Gastroesophageal sphincter (tissue), 4 donors: Measurements from ENCODE around the gene CORO2B. TPM values are rescaled to one million over a fixed set of nuclear protein-coding genes. Genes with fewer than 3 reads are reported as not detected.

Source experiments
- ATAC-seq: fragments of 150-250 bp; one replicate; pipeline ENCODE4 v1.9.1; 2016; ENCODE audit warnings: mild to moderate bottlenecking, moderate library complexity
- H3K27ac ChIP-seq, 4 donors: fragments of 200-600 bp; sonication (generic) in 3 of 4; 1 replicate in 3 of 4; 2 replicates in 1 of 4; pipeline ENCODE4 v1.5.1; 2016 to 2019
- H3K27me3 ChIP-seq: fragments of 200-600 bp; sonication (generic); one replicate; pipeline ENCODE4 v1.5.1; 2019
- H3K36me3 ChIP-seq, 2 donors: fragments of 200-600 bp; sonication (generic); one replicate each; pipeline ENCODE4 v1.5.1; 2019; ENCODE audit warnings: control low read depth in 1 of 2
- H3K4me1 ChIP-seq, 3 donors: fragments of 200-600 bp; sonication (generic); 1 replicate in 2 of 3; 2 replicates in 1 of 3; pipeline ENCODE4 v1.5.1; 2016 to 2019; ENCODE audit warnings: control low read depth in 2 of 3
- H3K4me3 ChIP-seq, 2 donors: fragments of 200-600 bp; sonication (generic); one replicate each; pipeline ENCODE4 v1.5.1; 2019; ENCODE audit warnings: mild to moderate bottlenecking in 1 of 2, moderate library complexity in 1 of 2
- H3K9me3 ChIP-seq, 3 donors: fragments of 200-600 bp; sonication (generic); one replicate each; pipeline ENCODE4 v1.5.1; 2017 to 2019; ENCODE audit warnings: control low read depth in 2 of 3
- CTCF ChIP-seq, 4 experiments: fragments of 200-600 bp in 2 of 4; fragments of 450-650 bp in 2 of 4; sonication (generic) in 1 of 4; IDR thresholded peaks; one replicate each; pipeline ENCODE4 v1.5.1; 2017 to 2019; ENCODE audit warnings: antibody characterized with exemption in 4 of 4, mild to moderate bottlenecking in 2 of 4, moderate library complexity in 2 of 4
- EP300 ChIP-seq: sonication (generic); formaldehyde crosslinking; IDR thresholded peaks from one replicate; pipeline ENCODE4 v1.6.1; 2017; ENCODE audit warnings: antibody characterized with exemption, mild to moderate bottlenecking
- POLR2A ChIP-seq, 2 donors: fragments of 450-650 bp; IDR thresholded peaks; one replicate each; pipeline ENCODE4 v1.6.1; 2017; ENCODE audit warnings: antibody characterized with exemption in 2 of 2, mild to moderate bottlenecking in 2 of 2, moderate library complexity in 1 of 2
- POLR2AphosphoS5 ChIP-seq: sonication (generic); formaldehyde crosslinking; IDR thresholded peaks from one replicate; pipeline ENCODE4 v1.6.1; 2017; ENCODE audit warnings: antibody characterized with exemption
- WGBS, 2 donors: methylation state at CpG; one replicate each; pipeline ENCODE4 v1.1.5; 2018; ENCODE audit warnings: low coverage in 1 of 2; 5-methylcytosine and 5-hydroxymethylcytosine counted together
- total RNA-seq, 4 donors: library from RNA; depleted of rRNA; stranded (reverse); fragments of >200 nt; gene quantifications; one replicate each; pipeline ENCODE4 v1.1.0, GENCODE V29; 2016

The CORO2B gene
- total RNA-seq, 4 donors from 2014 or later: 3.2 to 9.1 (median 6.6) TPM

DNA sequence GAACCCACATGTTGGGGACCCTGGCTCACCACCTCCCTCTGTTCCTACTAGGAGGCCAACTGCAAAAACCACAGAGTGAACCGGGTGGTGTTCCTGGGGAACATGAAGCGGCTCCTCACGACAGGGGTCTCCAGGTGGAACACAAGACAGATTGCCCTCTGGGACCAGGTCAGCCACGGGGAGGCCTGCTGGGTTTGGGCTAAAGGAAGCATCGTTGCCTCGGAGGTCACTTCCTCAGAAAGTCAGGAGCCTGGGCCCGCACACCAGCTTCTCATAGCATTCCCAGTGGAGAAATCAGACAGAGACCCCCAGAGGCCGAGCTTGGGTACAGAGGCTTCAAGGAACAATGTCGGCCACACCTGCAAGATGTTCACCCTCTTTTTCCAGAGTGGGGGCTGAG, 135.1 kb downstream of the CORO2B start:
- Histone ChIP-seq H3K27me3 (peaks cover 5% of the 10 kb centered on the region), H3K36me3 (peaks cover 0 to 39% of the 10 kb centered on the region in 2 donors), H3K4me3 (no peak overlapping the region), H3K4me1 (no peaks in the 10 kb centered on the region), H3K27ac (no peak overlapping the region), H3K9me3 (no peaks in the 10 kb centered on the region)
- no peak for TF ChIP-seq CTCF (IDR thresholded peaks at IDR 0.05)
- no peak for TF ChIP-seq POLR2AphosphoS5
- TF ChIP-seq POLR2A (IDR thresholded peaks at IDR 0.05): no peak
- no peak for ATAC-seq
- WGBS, 2 donors: no CpG with 5 or more reads among the region's 9 CpGs

GRCh38 chr15:68715111-68715510, 136.3 kb downstream of the CORO2B start:
- ATAC-seq: no peak
- Histone ChIP-seq H3K27ac (no peak overlapping the region), H3K4me1 (no peaks in the 10 kb centered on the region), H3K4me3 (no peak overlapping the region), H3K27me3 (peaks cover 5% of the 10 kb centered on the region), H3K9me3 (no peaks in the 10 kb centered on the region), H3K36me3 (peaks cover 0 to 39% of the 10 kb centered on the region in 2 donors)
- WGBS, 2 donors: 100% methylated on average over 1 of the region's 8 CpGs; no CpG with 5 or more reads in 1 of the 2 donors
- TF ChIP-seq CTCF (IDR thresholded peaks at IDR 0.05): no peak
- no peak for TF ChIP-seq POLR2A (IDR thresholded peaks at IDR 0.05)
- no peak for TF ChIP-seq EP300
- TF ChIP-seq POLR2AphosphoS5: no peak

- peaks cover 0 to 22% of the 10 kb centered on the region in 2 donors for H3K36me3 ChIP-seq
- H3K9me3 ChIP-seq: no peaks in the 10 kb centered on the region
- H3K4me1 ChIP-seq: no peaks in the 10 kb centered on the region
- no peak overlapping the region for H3K4me3 ChIP-seq
- TF ChIP-seq EP300 (no peak), POLR2A (IDR thresholded peaks at IDR 0.05) (no peak), POLR2AphosphoS5 (no peak), CTCF (IDR thresholded peaks at IDR 0.05) (no peak)
- no peak for ATAC-seq
- WGBS, 2 donors: 94% methylated on average over 2 of the region's 3 CpGs; no CpG with 5 or more reads in 1 of the 2 donors
- no peaks in the 10 kb centered on the region for H3K27me3 ChIP-seq
- no peak overlapping the region for H3K27ac ChIP-seq
These were observed 139.2 kb downstream of the CORO2B start for GRCh38 chr15:68717951-68718350.

- H3K27me3 ChIP-seq: no peaks in the 10 kb centered on the region
- no peak overlapping the region for H3K4me3 ChIP-seq
- H3K36me3 ChIP-seq: peaks cover 0 to 19% of the 10 kb centered on the region in 2 donors
- no peaks in the 10 kb centered on the region for H3K4me1 ChIP-seq
- no peak overlapping the region for H3K27ac ChIP-seq
- 85% methylated on average over 4 of the region's 12 CpGs; no CpG with 5 or more reads in 1 of the 2 donors for WGBS, 2 donors
- H3K9me3 ChIP-seq: no peaks in the 10 kb centered on the region
- no peak for TF ChIP-seq POLR2AphosphoS5
- no peak for TF ChIP-seq CTCF (IDR thresholded peaks at IDR 0.05)
- TF ChIP-seq EP300: no peak
- no peak for TF ChIP-seq POLR2A (IDR thresholded peaks at IDR 0.05)
- no peak for ATAC-seq
These were observed 139.7 kb downstream of the CORO2B start for GRCh38 chr15:68718468-68718867.

DNA sequence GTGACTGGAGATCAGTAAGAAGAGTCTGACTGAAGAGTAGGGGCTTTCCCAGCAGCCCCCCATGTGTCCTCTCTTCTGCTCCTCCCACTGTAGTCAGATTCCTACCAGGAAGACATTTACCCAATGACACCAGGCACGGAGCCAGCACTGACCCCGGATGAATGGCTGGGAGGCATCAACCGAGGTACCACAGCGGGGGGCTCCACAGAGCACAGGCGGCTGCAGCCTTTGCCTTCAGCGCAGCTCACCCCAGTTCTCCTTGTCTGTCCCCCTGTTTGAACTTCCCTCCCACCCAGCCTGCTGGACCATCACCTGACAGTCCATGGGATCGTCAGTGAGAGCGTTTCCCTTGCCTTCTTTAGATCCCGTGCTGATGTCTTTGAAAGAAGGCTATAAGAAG, 140.3 kb downstream of the CORO2B start:
- no peak overlapping the region for H3K4me3 ChIP-seq
- peaks cover 0 to 16% of the 10 kb centered on the region in 2 donors for H3K36me3 ChIP-seq
- H3K27ac ChIP-seq: no peak overlapping the region
- no peaks in the 10 kb centered on the region for H3K4me1 ChIP-seq
- no peaks in the 10 kb centered on the region for H3K9me3 ChIP-seq
- 92 to 100% methylated on average over 1 to 9 of the region's 9 CpGs for WGBS, 2 donors
- no peak for ATAC-seq
- H3K27me3 ChIP-seq: no peaks in the 10 kb centered on the region
- TF ChIP-seq POLR2A (IDR thresholded peaks at IDR 0.05) (no peak), POLR2AphosphoS5 (no peak), CTCF (IDR thresholded peaks at IDR 0.05) (no peak), EP300 (no peak)
